HL-60 (cell line): ENCODE data around the gene IL17RD.

ENCODE experiments used
- DNase-seq, 2 experiments: peaks; one replicate each; pipeline ENCODE4 v3.0.0-alpha.2; 2010 to 2020; ENCODE audit warnings: low read depth in 1 of 2, low spot score in 1 of 2
- H3K27ac ChIP-seq: fragments of 250-450 bp; sonication (Bioruptor Pico); replicated peaks from 2 replicates; pipeline ENCODE4 v1.5.1; 2020; ENCODE audit warnings: mild to moderate bottlenecking, moderate library complexity
- H3K27me3 ChIP-seq: fragments of 250-450 bp; sonication (Bioruptor Pico); 2 replicates; pipeline ENCODE4 v1.5.1; 2021; ENCODE audit warnings: mild to moderate bottlenecking, moderate library complexity; ENCODE audit not compliant: insufficient read depth, poor library complexity, severe bottlenecking
- H3K4me3 ChIP-seq: replicated peaks from 2 replicates; pipeline ENCODE4 v1.5.1; 2011; ENCODE audit warnings: mild to moderate bottlenecking, control low read depth, low read length; ENCODE audit not compliant: insufficient read depth
- CTCF ChIP-seq: IDR thresholded peaks from one replicate; pipeline ENCODE4 v1.5.1; 2011; ENCODE audit warnings: low read length, control low read depth, inconsistent platforms; ENCODE audit not compliant: insufficient read depth
- GABPA ChIP-seq: IDR thresholded peaks from 2 replicates; pipeline ENCODE4 v1.6.1; 2012; ENCODE audit warnings: low read depth
- POLR2AphosphoS5 ChIP-seq: IDR thresholded peaks from 2 replicates; pipeline ENCODE4 v1.6.1; 2012; ENCODE audit warnings: low read depth
- REST ChIP-seq: IDR thresholded peaks from 2 replicates; pipeline ENCODE4 v1.6.1; 2012; ENCODE audit warnings: low read depth; ENCODE audit not compliant: insufficient replicate concordance
- SPI1 ChIP-seq: IDR thresholded peaks from 2 replicates; pipeline ENCODE4 v1.6.1; 2012; ENCODE audit warnings: low read depth, mild to moderate bottlenecking, borderline replicate concordance

IL17RD gene

GRCh38 chr3:57093971-57094535 is 71.1 kb downstream of the IL17RD start:
- no peak for DNase-seq
- Histone ChIP-seq H3K27ac (no peak overlapping the region), H3K27me3 (no peaks in the 10 kb centered on the region), H3K4me3 (no peak overlapping the region)
- TF ChIP-seq GABPA (no peak), REST (no peak), CTCF (no peak), SPI1 (no peak), POLR2AphosphoS5 (no peak)

- TF ChIP-seq GABPA (no peak), CTCF (no peak), POLR2AphosphoS5 (no peak)
- H3K4me3 ChIP-seq: no peak overlapping the region
Measured at GRCh38 chr3:57093489-57093888, 71.7 kb downstream of the IL17RD start.

GRCh38 chr3:57091521-57092273 is 73.5 kb downstream of the IL17RD start:
- DNase-seq: no peak
- H3K27me3 ChIP-seq: no peaks in the 10 kb centered on the region
- TF ChIP-seq SPI1 (no peak), CTCF (no peak), REST (no peak), POLR2AphosphoS5 (no peak), GABPA (no peak)
- no peak overlapping the region for H3K27ac ChIP-seq
- H3K4me3 ChIP-seq: no peak overlapping the region

More at GRCh38 chr3:57093489-57093888, 71.7 kb downstream of the IL17RD start:
- no peak overlapping the region for H3K27ac ChIP-seq
- DNase-seq: no peak
- H3K27me3 ChIP-seq: no peaks in the 10 kb centered on the region
